Liver (tissue), 9 donors: ENCODE data around the gene MSANTD7. TPM values are rescaled to one million over a fixed set of nuclear protein-coding genes. Genes with fewer than 3 reads are reported as not detected.

Experiments
- DNase-seq: peaks from one replicate; pipeline ENCODE4 v3.0.0-alpha.2; 2017; ENCODE audit warnings: low spot score
- H3K27ac ChIP-seq, 2 donors: one replicate each; pipeline ENCODE4 v1.7.0; 2013; ENCODE audit warnings: inconsistent platforms in 2 of 2, low read length in 2 of 2, control low read depth in 1 of 2, low read depth in 1 of 2, mild to moderate bottlenecking in 1 of 2
- H3K27me3 ChIP-seq, 4 donors: one replicate each; pipeline versions ENCODE4 v1.6.1 to v1.7.0; 2013; ENCODE audit warnings: low read length in 3 of 4, inconsistent platforms in 1 of 4, mild to moderate bottlenecking in 1 of 4, moderate library complexity in 1 of 4; ENCODE audit not compliant: control insufficient read depth in 4 of 4, insufficient read depth in 4 of 4
- H3K36me3 ChIP-seq, 4 donors: one replicate each; pipeline versions ENCODE4 v1.6.1 to v1.7.0; 2013; ENCODE audit warnings: low read length in 3 of 4, mild to moderate bottlenecking in 3 of 4, low read depth in 1 of 4, moderate library complexity in 1 of 4; ENCODE audit not compliant: control insufficient read depth in 4 of 4, insufficient read depth in 3 of 4
- H3K4me1 ChIP-seq, 4 donors: one replicate each; pipeline versions ENCODE4 v1.6.1 to v1.7.0; 2013; ENCODE audit warnings: low read length in 3 of 4, mild to moderate bottlenecking in 3 of 4, moderate library complexity in 1 of 4; ENCODE audit not compliant: control insufficient read depth in 4 of 4, insufficient read depth in 4 of 4
- H3K4me3 ChIP-seq, 3 donors: one replicate each; pipeline versions ENCODE4 v1.6.1 to v1.7.0; 2013; ENCODE audit warnings: low read length in 3 of 3, control low read depth in 1 of 3, low read depth in 1 of 3, mild to moderate bottlenecking in 1 of 3
- H3K9ac ChIP-seq, 2 donors: one replicate each; pipeline ENCODE4 v1.7.0; 2013; ENCODE audit warnings: low read length in 2 of 2, mild to moderate bottlenecking in 2 of 2, moderate library complexity in 2 of 2, control low read depth in 1 of 2, low read depth in 1 of 2
- H3K9me3 ChIP-seq, 4 donors: one replicate each; pipeline versions ENCODE4 v1.6.1 to v1.7.0; 2013; ENCODE audit warnings: low read length in 3 of 4; ENCODE audit not compliant: control insufficient read depth in 4 of 4
- GABPA ChIP-seq, 2 donors: IDR thresholded peaks in 1 of 2; conservative IDR thresholded peaks in 1 of 2; 2 replicates each; pipeline ENCODE4 v1.6.1; 2016; ENCODE audit warnings: antibody characterized with exemption in 2 of 2, mild to moderate bottlenecking in 1 of 2, moderate library complexity in 1 of 2
- MAX ChIP-seq: IDR thresholded peaks from 2 replicates; pipeline ENCODE4 v1.6.1; 2016; ENCODE audit warnings: antibody characterized with exemption
- WGBS: extraction: QIAGEN DNeasy Blood & Tissue Kit; methylation state at CpG from one replicate; pipeline ENCODE4 v1.1.7; 2013; 5-methylcytosine and 5-hydroxymethylcytosine counted together
- polyA plus RNA-seq, 2 donors: library from polyadenylated mRNA; stranded (reverse) in 1 of 2; unstranded in 1 of 2; fragments of 200-250 nt in 1 of 2; fragments of >200 nt in 1 of 2; fragmentation: Nextera tagmentation in 1 of 2; extraction: Ambion mirVana in 1 of 2; gene quantifications; one replicate each; pipeline versions ENCODE4 v1.2.1 to v1.2.3, GENCODE V29; 2013 to 2015
- total RNA-seq, 2 donors: library from RNA; depleted of rRNA; stranded (reverse); fragments of >200 nt; gene quantifications; one replicate each; pipeline ENCODE4 v1.2.3, GENCODE V29; 2014
- TF ChIP-seq, protein P1 (sequence below): fragments of 150-350 bp; IDR thresholded peaks from 2 replicates; pipeline ENCODE4 v1.5.1; 2017; ENCODE audit warnings: improper control_type of control experiment, low read depth, low read length; ENCODE audit not compliant: missing input control
- donor health status: healthy.
- donor health status: healthy.
- donor health status: healthy.
- donor health status: healthy.
- donor health status: healthy.

Gene MSANTD7
- total and polyA plus RNA-seq, 4 donors = 0.82 to 8.5 (median 3.5) TPM

- Histone ChIP-seq H3K27ac (no peak overlapping the region), H3K9me3 (no peaks in the 10 kb centered on the region), H3K9ac (no peak overlapping the region), H3K36me3 (no peaks in the 10 kb centered on the region), H3K4me3 (no peak overlapping the region), H3K4me1 (peaks cover 2 to 5% (median 2%) of the 10 kb centered on the region in 4 donors), H3K27me3 (no peaks in the 10 kb centered on the region)
- TF ChIP-seq, protein P1, sequence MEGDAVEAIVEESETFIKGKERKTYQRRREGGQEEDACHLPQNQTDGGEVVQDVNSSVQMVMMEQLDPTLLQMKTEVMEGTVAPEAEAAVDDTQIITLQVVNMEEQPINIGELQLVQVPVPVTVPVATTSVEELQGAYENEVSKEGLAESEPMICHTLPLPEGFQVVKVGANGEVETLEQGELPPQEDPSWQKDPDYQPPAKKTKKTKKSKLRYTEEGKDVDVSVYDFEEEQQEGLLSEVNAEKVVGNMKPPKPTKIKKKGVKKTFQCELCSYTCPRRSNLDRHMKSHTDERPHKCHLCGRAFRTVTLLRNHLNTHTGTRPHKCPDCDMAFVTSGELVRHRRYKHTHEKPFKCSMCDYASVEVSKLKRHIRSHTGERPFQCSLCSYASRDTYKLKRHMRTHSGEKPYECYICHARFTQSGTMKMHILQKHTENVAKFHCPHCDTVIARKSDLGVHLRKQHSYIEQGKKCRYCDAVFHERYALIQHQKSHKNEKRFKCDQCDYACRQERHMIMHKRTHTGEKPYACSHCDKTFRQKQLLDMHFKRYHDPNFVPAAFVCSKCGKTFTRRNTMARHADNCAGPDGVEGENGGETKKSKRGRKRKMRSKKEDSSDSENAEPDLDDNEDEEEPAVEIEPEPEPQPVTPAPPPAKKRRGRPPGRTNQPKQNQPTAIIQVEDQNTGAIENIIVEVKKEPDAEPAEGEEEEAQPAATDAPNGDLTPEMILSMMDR = no peak
- TF ChIP-seq MAX (no peak), GABPA (IDR thresholded peaks at IDR 0.05 in 1 of 2, conservative IDR thresholded peaks at IDR 0.05 in 1 of 2) (no peak)
- WGBS = 95% methylated on average over 3 of the region's 3 CpGs
- no peak for DNase-seq
These were observed 46.0 kb downstream of the MSANTD7 start for GRCh38 chr10:14884082-14884481.

Other genes starting within 250 kb of the MSANTD7 start
- 10 to 100 TPM; 28.5 to 58.1 TPM for gene FAM107B, start 63.4 kb upstream of the MSANTD7 start, total RNA-seq
- 10 to 100 TPM; 24.9 to 33.2 TPM for gene FAM107B, start 63.4 kb upstream of the MSANTD7 start, polyA plus RNA-seq
- gene CDNF, start 269 bp upstream of the MSANTD7 start, total RNA-seq = 1 to 10 TPM; 1.5 to 5.9 TPM
- 1 to 10 TPM; 2.7 to 3.1 TPM for gene CDNF, start 269 bp upstream of the MSANTD7 start, polyA plus RNA-seq
- gene HSPA14, start within 50 bp of the MSANTD7 start, total RNA-seq = 1 to 10 TPM; 8.6 to 9.0 TPM
- 1 to 10 TPM; 5.3 to 8.4 TPM for gene HSPA14, start within 50 bp of the MSANTD7 start, polyA plus RNA-seq
- 1 to 10 TPM; 3.2 to 7.5 TPM for gene SUV39H2, start 40.6 kb downstream of the MSANTD7 start, total RNA-seq
- gene SUV39H2, start 40.6 kb downstream of the MSANTD7 start, polyA plus RNA-seq = 1 to 10 TPM; 1.8 to 2.7 TPM
- 1 to 10 TPM; 2.8 to 9.9 TPM for gene DCLRE1C, start 115.8 kb downstream of the MSANTD7 start, total RNA-seq
- 1 to 10 TPM in 1 of 2 donors, under 1 TPM in 1; 0.93 to 3.5 TPM for gene DCLRE1C, start 115.8 kb downstream of the MSANTD7 start, polyA plus RNA-seq
- under 1 TPM in 1 of 2 donors, not detected in 1; 0.33 TPM for gene MEIG1, start 121.1 kb downstream of the MSANTD7 start, total RNA-seq
- gene MEIG1, start 121.1 kb downstream of the MSANTD7 start, polyA plus RNA-seq = not detected
- gene OLAH, start 205.6 kb downstream of the MSANTD7 start, total RNA-seq = under 1 TPM in 1 of 2 donors, not detected in 1; 0.42 TPM
- gene OLAH, start 205.6 kb downstream of the MSANTD7 start, polyA plus RNA-seq = under 1 TPM in 1 of 2 donors, not detected in 1; 0.25 TPM